GM21619 (cell line): Measurements from ENCODE around the gene GLRA3.
"Not testable (repeated sequence)": the region's sequence is repeated elsewhere in the genome, so short reads cannot be mapped to it uniquely, and the experiment has no call there.

Source experiments
- ATAC-seq: cut with Tn5 transposase; IDR thresholded peaks from one replicate; pipeline ENCODE4 v1.9.1; 2021; ENCODE audit not compliant: unreplicated experiment

The GLRA3 gene

GRCh38 chr4:174716986-174717770, 111.9 kb downstream of the GLRA3 start:
- ATAC-seq, result no peak

- peak; percentile 90 for ATAC-seq
Observed at GRCh38 chr4:174714393-174715211, 114.4 kb downstream of the GLRA3 start.

GRCh38 chr4:174713821-174714220, 115.2 kb downstream of the GLRA3 start:
- no peak for ATAC-seq

GRCh38 chr4:174713181-174713580, 115.9 kb downstream of the GLRA3 start:
- ATAC-seq, result no peak

- no peak for ATAC-seq
Observed at GRCh38 chr4:174709526-174709925, 119.5 kb downstream of the GLRA3 start.

GRCh38 chr4:174708381-174708780, 120.7 kb downstream of the GLRA3 start:
- no peak for ATAC-seq

- ATAC-seq, result no peak
Observed at GRCh38 chr4:174707902-174708301, 121.1 kb downstream of the GLRA3 start.

- ATAC-seq, result peak; percentile 99
Observed at GRCh38 chr4:174707051-174707676, 121.9 kb downstream of the GLRA3 start.

GRCh38 chr4:174702979-174703478, 126.0 kb downstream of the GLRA3 start:
- no peak for ATAC-seq

- no peak for ATAC-seq
Observed at GRCh38 chr4:174699654-174700053, 129.4 kb downstream of the GLRA3 start.

- no peak for ATAC-seq
Observed at GRCh38 chr4:174697896-174698295, 131.2 kb downstream of the GLRA3 start.

GRCh38 chr4:174697202-174697601, 131.8 kb downstream of the GLRA3 start:
- ATAC-seq, result no peak

- ATAC-seq, result no peak
Observed at GRCh38 chr4:174696657-174697056, 132.4 kb downstream of the GLRA3 start.

- ATAC-seq, result not testable (repeated sequence)
Observed at GRCh38 chr4:174691876-174692275, 137.2 kb downstream of the GLRA3 start.

- ATAC-seq, result no peak
Observed at GRCh38 chr4:174690665-174691064, 138.4 kb downstream of the GLRA3 start.

- no peak for ATAC-seq
Observed at GRCh38 chr4:174689618-174690017, 139.4 kb downstream of the GLRA3 start.

GRCh38 chr4:174686826-174687225, 142.2 kb downstream of the GLRA3 start:
- no peak for ATAC-seq

GRCh38 chr4:174681723-174682300, 147.2 kb downstream of the GLRA3 start:
- ATAC-seq, result no peak

GRCh38 chr4:174674305-174674840, 154.7 kb downstream of the GLRA3 start:
- no peak for ATAC-seq

GRCh38 chr4:174673865-174674264, 155.2 kb downstream of the GLRA3 start:
- no peak for ATAC-seq

- ATAC-seq, result no peak
Observed at GRCh38 chr4:174672276-174672675, 156.8 kb downstream of the GLRA3 start.
